Fibroblast of mammary gland (primary cell): ENCODE measurements around the gene FAF1.
A peak's percentile ranks its signal among the peaks of the same experiment; 100 is the strongest.

Experiments
- DNase-seq: peaks from one replicate; pipeline ENCODE4 v3.0.0-alpha.2; 2010; ENCODE audit warnings: low read depth
- H3K4me3 ChIP-seq: 2 replicates; pipeline ENCODE4 v1.5.1; 2011; ENCODE audit warnings: low read depth, mild to moderate bottlenecking, low read length, moderate library complexity; ENCODE audit not compliant: control insufficient read depth
- TF ChIP-seq, protein P1 (sequence below): conservative IDR thresholded peaks from 2 replicates; pipeline ENCODE4 v1.5.1; 2011; ENCODE audit warnings: low read depth, low read length, inconsistent platforms; ENCODE audit not compliant: control insufficient read depth, insufficient read depth

FAF1 gene

DNA sequence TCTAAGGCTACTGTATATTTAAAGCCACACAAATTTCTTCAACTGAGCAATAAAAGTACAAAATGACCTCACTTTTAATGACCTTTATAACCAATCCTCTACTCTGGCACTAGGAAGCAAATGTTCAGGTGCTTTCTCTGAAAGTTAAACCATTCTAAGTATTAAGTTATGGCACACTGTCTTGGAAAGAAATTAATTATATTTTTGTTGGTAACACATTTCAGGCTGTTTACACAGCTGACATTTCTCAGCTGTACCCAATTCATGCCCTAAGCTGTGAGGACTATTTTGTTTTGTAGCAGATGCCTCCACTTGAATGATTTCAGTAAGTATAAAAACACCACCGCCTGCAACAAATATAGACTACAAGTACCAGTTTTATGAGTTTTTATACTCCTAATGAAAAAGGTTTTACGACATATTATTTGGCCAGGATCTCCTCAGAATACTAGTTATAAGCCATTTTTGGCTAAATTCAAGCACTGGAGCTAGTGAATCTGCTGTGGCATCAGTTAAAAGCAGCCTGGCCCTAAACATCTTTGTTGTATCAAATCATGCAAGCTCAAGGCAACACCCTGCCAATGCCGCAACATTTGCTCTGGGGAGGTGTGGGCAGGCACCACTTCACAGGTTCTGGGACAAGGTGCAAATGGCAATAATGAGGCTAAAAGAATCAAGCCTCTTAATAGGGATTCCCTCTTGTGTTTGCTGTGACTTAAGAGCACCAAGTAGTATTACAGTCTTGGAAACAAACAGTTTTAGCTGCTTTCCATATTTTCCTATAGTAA lies 308.4 kb downstream of the FAF1 start:
- H3K4me3 ChIP-seq = no peak overlapping the region
- TF ChIP-seq, protein P1, sequence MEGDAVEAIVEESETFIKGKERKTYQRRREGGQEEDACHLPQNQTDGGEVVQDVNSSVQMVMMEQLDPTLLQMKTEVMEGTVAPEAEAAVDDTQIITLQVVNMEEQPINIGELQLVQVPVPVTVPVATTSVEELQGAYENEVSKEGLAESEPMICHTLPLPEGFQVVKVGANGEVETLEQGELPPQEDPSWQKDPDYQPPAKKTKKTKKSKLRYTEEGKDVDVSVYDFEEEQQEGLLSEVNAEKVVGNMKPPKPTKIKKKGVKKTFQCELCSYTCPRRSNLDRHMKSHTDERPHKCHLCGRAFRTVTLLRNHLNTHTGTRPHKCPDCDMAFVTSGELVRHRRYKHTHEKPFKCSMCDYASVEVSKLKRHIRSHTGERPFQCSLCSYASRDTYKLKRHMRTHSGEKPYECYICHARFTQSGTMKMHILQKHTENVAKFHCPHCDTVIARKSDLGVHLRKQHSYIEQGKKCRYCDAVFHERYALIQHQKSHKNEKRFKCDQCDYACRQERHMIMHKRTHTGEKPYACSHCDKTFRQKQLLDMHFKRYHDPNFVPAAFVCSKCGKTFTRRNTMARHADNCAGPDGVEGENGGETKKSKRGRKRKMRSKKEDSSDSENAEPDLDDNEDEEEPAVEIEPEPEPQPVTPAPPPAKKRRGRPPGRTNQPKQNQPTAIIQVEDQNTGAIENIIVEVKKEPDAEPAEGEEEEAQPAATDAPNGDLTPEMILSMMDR = no peak
- DNase-seq = no peak

DNA sequence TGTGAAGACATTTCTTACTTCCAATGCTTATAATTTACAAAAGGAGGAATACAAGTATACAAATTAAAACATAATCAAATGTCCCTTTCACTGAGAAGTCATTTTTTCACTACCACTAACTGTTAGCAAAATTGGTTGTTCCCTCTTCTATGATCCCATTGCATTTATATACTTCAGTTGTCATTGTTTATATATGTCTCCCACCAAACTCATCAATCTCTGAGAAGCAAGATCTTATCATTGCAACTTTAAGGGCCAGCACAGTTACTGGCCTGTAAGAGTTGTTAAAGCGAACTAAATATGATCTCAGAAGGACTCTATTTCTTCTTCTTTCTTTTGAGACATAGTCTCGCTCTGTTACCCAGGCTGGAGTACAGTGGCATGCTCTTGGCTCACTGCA lies 313.5 kb downstream of the FAF1 start:
- TF ChIP-seq, protein P1 = no peak
- no peak for DNase-seq
- no peak overlapping the region for H3K4me3 ChIP-seq

- TF ChIP-seq, protein P1 = no peak
- H3K4me3 ChIP-seq = no peak overlapping the region
- no peak for DNase-seq
These were observed 314.9 kb downstream of the FAF1 start for GRCh38 chr1:50645139-50645538.

DNA sequence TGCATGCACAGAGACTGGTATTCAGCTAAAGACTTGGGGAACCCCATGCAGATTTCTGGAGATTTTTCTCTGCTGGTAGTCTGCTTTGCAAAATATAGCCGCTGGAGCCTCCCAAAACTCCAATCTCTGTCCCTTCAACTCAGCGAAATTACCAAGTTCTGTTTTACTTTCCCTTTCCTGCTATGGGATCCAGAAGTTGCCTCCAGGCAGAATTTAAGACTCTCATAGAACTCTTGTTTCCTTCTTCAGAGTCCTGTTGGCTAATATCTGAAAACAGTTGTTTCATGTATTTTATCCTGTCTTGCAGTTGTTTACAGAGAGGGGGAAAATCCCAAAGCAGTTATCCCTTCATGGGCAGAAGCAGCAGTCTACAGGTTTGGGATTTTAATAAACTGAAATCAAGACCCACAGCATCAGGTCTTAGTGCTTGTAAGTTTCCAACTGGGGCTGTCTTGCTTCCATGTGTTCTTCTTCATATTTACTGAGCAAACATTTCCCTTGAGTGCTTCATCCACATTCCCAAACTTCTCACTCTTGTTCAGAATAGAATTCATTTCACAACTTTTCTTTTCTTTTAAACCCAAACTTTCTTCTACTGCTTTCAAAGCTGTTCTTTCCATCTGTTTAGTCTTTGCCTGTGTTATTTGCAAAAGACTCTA lies 315.5 kb downstream of the FAF1 start:
- H3K4me3 ChIP-seq = no peak overlapping the region
- no peak for DNase-seq
- TF ChIP-seq, protein P1 = no peak

- TF ChIP-seq, protein P1 = no peak
- no peak overlapping the region for H3K4me3 ChIP-seq
- peak; percentile 35 for DNase-seq
These were observed 322.6 kb downstream of the FAF1 start for GRCh38 chr1:50637460-50637859.

DNA sequence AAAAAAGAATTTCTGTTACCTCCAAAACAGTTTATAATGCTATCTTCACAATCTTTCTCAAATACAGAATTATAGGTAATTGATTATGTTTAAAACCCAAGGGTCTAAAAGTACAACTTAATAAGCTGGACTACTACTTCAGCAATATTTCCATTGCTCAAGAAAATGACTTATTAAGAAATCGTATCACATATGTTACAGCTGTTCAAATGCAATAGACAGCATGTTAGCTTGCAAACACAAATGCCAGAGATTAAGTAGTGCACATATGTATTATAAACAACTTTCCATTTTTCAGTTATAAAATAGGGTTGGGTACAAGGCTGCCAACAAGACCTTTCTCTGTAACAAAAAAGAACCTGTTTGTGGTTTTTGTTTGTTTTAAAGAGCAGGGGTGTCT lies 325.8 kb downstream of the FAF1 start:
- TF ChIP-seq, protein P1 = no peak
- no peak for DNase-seq
- H3K4me3 ChIP-seq = no peak overlapping the region

- TF ChIP-seq, protein P1 = no peak
- DNase-seq = no peak
- H3K4me3 ChIP-seq = no peak overlapping the region
These were observed 326.6 kb downstream of the FAF1 start for GRCh38 chr1:50633465-50633864.
